Gastroesophageal sphincter (tissue), 4 donors: Measurements from ENCODE around the gene PNPLA5. TPM values are rescaled to one million over a fixed set of nuclear protein-coding genes. Genes with fewer than 3 reads are reported as not detected.

Source experiments
- ATAC-seq: fragments of 150-250 bp; one replicate; pipeline ENCODE4 v1.9.1; 2016; ENCODE audit warnings: mild to moderate bottlenecking, moderate library complexity
- H3K27ac ChIP-seq, 4 donors: fragments of 200-600 bp; sonication (generic) in 3 of 4; 1 replicate in 3 of 4; 2 replicates in 1 of 4; pipeline ENCODE4 v1.5.1; 2016 to 2019
- H3K27me3 ChIP-seq: fragments of 200-600 bp; sonication (generic); one replicate; pipeline ENCODE4 v1.5.1; 2019
- H3K36me3 ChIP-seq, 2 donors: fragments of 200-600 bp; sonication (generic); one replicate each; pipeline ENCODE4 v1.5.1; 2019; ENCODE audit warnings: control low read depth in 1 of 2
- H3K4me1 ChIP-seq, 3 donors: fragments of 200-600 bp; sonication (generic); 1 replicate in 2 of 3; 2 replicates in 1 of 3; pipeline ENCODE4 v1.5.1; 2016 to 2019; ENCODE audit warnings: control low read depth in 2 of 3
- H3K4me3 ChIP-seq, 2 donors: fragments of 200-600 bp; sonication (generic); one replicate each; pipeline ENCODE4 v1.5.1; 2019; ENCODE audit warnings: mild to moderate bottlenecking in 1 of 2, moderate library complexity in 1 of 2
- H3K9me3 ChIP-seq, 3 donors: fragments of 200-600 bp; sonication (generic); one replicate each; pipeline ENCODE4 v1.5.1; 2017 to 2019; ENCODE audit warnings: control low read depth in 2 of 3
- EP300 ChIP-seq: sonication (generic); formaldehyde crosslinking; IDR thresholded peaks from one replicate; pipeline ENCODE4 v1.6.1; 2017; ENCODE audit warnings: antibody characterized with exemption, mild to moderate bottlenecking
- POLR2A ChIP-seq, 2 donors: fragments of 450-650 bp; IDR thresholded peaks; one replicate each; pipeline ENCODE4 v1.6.1; 2017; ENCODE audit warnings: antibody characterized with exemption in 2 of 2, mild to moderate bottlenecking in 2 of 2, moderate library complexity in 1 of 2
- POLR2AphosphoS5 ChIP-seq: sonication (generic); formaldehyde crosslinking; IDR thresholded peaks from one replicate; pipeline ENCODE4 v1.6.1; 2017; ENCODE audit warnings: antibody characterized with exemption
- WGBS, 2 donors: methylation state at CpG; one replicate each; pipeline ENCODE4 v1.1.5; 2018; ENCODE audit warnings: low coverage in 1 of 2; 5-methylcytosine and 5-hydroxymethylcytosine counted together
- total RNA-seq, 4 donors: library from RNA; depleted of rRNA; stranded (reverse); fragments of >200 nt; gene quantifications; one replicate each; pipeline ENCODE4 v1.1.0, GENCODE V29; 2016
- TF ChIP-seq, protein P1 (sequence below), 4 experiments: fragments of 200-600 bp in 2 of 4; fragments of 450-650 bp in 2 of 4; sonication (generic) in 1 of 4; IDR thresholded peaks; one replicate each; pipeline ENCODE4 v1.5.1; 2017 to 2019; ENCODE audit warnings: antibody characterized with exemption in 4 of 4, mild to moderate bottlenecking in 2 of 4, moderate library complexity in 2 of 4

Gene PNPLA5
- total RNA-seq, 4 donors from 2014 or later, result not detected

DNA sequence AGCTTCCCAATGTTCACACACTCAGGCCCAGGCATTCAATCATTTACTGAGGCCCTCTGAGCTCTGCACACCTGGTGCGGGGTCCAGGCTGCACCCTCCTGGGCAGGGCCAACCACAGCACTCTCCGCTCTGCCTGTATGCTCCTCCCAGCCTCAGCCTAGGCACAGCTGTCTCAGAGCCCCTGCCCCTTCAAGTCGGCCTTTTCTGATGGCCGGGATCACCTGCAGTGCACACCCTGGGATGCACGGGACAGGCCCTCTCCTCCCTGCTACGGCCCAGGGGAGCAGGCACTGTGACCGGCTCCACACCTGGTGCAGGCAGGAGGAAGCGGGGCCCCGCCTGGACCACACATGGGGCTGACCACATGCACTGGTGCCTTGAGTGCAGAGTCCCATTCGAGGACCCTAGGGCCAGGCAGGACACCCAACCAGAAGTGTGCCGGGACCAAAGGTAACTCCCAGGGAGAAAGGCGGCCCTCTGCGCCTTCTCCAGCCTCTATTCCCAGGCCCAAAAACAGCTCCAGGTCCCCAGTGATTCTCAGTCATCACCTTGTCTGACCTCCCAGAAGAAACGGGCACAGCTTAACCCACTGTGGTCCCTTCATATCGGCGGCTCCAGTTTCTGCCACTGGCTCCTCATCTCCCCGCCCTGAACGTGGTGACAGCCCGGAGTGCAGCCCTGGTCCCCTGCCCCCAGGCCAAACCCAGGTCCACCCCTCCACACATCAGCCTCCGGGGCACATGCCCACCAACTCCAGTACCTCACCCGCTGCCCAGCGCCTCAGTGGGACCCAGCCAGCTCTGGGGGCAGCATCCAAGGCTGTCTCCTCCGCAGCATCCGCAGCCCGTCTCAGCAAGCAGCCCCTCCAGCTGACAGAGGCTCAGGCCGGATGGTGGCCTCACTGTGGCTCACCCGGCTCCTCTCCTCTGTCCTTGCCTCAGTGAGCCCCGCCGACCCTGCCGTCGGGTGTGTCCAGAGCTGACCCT lies 47.0 kb downstream of the PNPLA5 start:
- Histone ChIP-seq H3K4me1 (no peaks in the 10 kb centered on the region), H3K36me3 (no peaks in the 10 kb centered on the region), H3K4me3 (no peak overlapping the region), H3K27me3 (peaks cover 54% of the 10 kb centered on the region), H3K9me3 (no peaks in the 10 kb centered on the region), H3K27ac (no peak overlapping the region)
- 65 to 86% methylated on average over 7 to 8 of the region's 31 CpGs for WGBS, 2 donors
- TF ChIP-seq, protein P1, sequence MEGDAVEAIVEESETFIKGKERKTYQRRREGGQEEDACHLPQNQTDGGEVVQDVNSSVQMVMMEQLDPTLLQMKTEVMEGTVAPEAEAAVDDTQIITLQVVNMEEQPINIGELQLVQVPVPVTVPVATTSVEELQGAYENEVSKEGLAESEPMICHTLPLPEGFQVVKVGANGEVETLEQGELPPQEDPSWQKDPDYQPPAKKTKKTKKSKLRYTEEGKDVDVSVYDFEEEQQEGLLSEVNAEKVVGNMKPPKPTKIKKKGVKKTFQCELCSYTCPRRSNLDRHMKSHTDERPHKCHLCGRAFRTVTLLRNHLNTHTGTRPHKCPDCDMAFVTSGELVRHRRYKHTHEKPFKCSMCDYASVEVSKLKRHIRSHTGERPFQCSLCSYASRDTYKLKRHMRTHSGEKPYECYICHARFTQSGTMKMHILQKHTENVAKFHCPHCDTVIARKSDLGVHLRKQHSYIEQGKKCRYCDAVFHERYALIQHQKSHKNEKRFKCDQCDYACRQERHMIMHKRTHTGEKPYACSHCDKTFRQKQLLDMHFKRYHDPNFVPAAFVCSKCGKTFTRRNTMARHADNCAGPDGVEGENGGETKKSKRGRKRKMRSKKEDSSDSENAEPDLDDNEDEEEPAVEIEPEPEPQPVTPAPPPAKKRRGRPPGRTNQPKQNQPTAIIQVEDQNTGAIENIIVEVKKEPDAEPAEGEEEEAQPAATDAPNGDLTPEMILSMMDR (IDR thresholded peaks at IDR 0.05), result no peak
- no peak for TF ChIP-seq POLR2AphosphoS5
- no peak for TF ChIP-seq POLR2A (IDR thresholded peaks at IDR 0.05)
- no peak for TF ChIP-seq EP300
- no peak for ATAC-seq

GRCh38 chr22:43843783-43844530 lies 47.9 kb downstream of the PNPLA5 start:
- Histone ChIP-seq H3K27ac (no peak overlapping the region), H3K4me3 (no peak overlapping the region), H3K4me1 (no peaks in the 10 kb centered on the region), H3K9me3 (no peaks in the 10 kb centered on the region), H3K27me3 (peaks cover 45% of the 10 kb centered on the region), H3K36me3 (no peaks in the 10 kb centered on the region)
- TF ChIP-seq, protein P1 (IDR thresholded peaks at IDR 0.05), result no peak
- no peak for TF ChIP-seq POLR2AphosphoS5
- no peak for TF ChIP-seq EP300
- TF ChIP-seq POLR2A (IDR thresholded peaks at IDR 0.05), result no peak
- ATAC-seq, result no peak
- 50 to 81% methylated on average over 2 to 11 of the region's 21 CpGs for WGBS, 2 donors

- Histone ChIP-seq H3K36me3 (no peaks in the 10 kb centered on the region), H3K4me3 (no peak overlapping the region), H3K9me3 (no peaks in the 10 kb centered on the region), H3K27me3 (peaks cover 25% of the 10 kb centered on the region), H3K27ac (no peak overlapping the region), H3K4me1 (no peaks in the 10 kb centered on the region)
- TF ChIP-seq EP300 (no peak), POLR2AphosphoS5 (no peak), POLR2A (IDR thresholded peaks at IDR 0.05) (no peak)
- TF ChIP-seq, protein P1 (IDR thresholded peaks at IDR 0.05), result no peak
- ATAC-seq, result no peak
- 72% methylated on average over 2 of the region's 21 CpGs; no CpG with 5 or more reads in 1 of the 2 donors for WGBS, 2 donors
These were observed 50.1 kb downstream of the PNPLA5 start for GRCh38 chr22:43841742-43842141.

DNA sequence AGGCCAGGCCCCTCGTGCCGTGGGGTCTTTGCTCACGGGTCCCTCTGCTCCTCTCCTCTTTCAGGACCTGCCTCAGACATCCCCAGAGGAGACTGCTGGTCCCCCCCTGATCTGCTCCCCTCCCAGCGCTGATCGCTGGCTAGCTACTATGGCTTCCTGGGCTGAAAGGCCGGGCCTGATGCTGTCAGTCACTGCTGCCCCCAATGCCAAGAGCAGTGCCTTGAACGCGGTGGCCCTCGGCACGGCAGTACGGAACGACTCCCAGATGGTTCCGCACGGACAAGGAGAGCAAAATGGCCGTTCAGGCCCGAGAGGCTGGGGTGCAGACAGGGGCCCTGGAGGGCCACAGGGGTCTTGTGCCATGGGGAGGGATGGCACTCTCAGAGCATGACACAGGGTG lies 51.0 kb downstream of the PNPLA5 start:
- Histone ChIP-seq H3K27ac (no peak overlapping the region), H3K9me3 (no peaks in the 10 kb centered on the region), H3K27me3 (peaks cover 25% of the 10 kb centered on the region), H3K4me1 (no peaks in the 10 kb centered on the region), H3K4me3 (no peak overlapping the region), H3K36me3 (no peaks in the 10 kb centered on the region)
- TF ChIP-seq POLR2A (IDR thresholded peaks at IDR 0.05) (no peak), POLR2AphosphoS5 (no peak), EP300 (no peak)
- TF ChIP-seq, protein P1 (IDR thresholded peaks at IDR 0.05), result no peak
- WGBS, 2 donors, result 80% methylated on average over 1 of the region's 16 CpGs; no CpG with 5 or more reads in 1 of the 2 donors
- no peak for ATAC-seq
